Measurements from ENCODE around the gene CREB3. TPM values are rescaled to one million over a fixed set of nuclear protein-coding genes. Genes with fewer than 3 reads are reported as not detected.

The CREB3 gene
- total RNA-seq, 2 donors from 2014 or later: 23.9 to 40.3 TPM

DNA sequence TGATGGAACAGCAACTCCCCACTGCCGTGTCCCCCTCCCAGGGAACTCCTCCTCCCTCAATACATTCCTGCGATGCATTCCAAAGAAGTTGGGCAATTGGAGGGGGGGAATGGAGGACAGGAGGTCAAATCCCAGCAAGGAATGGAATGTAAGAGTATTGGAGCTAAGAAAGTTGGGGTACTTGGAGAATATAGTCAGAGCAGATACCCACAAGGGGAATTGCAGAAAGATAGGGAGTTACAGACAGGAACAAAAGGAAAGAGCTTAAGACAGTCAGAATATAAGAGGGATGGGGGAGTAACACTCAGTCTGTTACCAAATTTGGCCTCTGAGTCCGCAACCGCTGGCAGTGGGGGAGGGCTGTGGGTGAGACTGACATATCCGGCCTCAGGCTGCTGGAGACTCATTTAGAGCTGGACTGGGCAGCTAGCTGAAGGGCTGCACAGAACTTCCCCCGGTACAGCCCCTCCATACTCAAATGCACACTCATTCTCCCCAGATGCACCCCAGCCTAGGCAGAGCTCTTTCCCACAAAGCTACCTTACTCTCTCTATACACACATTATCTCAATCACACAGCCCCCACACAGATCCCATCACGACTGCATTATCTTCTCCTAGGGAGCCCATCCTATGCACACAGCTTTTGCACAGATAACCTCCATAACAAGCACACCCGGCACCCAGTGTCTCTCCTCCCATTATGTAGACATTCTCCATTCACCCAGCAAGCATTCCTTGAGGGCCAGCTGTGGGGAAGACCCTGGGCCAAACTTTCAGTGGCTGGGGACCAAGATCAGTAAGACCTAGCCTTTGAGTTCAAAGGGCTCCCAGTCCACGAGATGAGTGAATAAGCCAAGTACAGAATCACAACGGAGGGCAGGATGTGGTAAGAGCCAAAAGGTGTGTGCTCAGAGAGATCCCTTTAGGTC lies 4.2 kb upstream of the CREB3 start:
- Mint-ChIP-seq H3K27ac (no peak overlapping the region), H3K4me1 (peaks cover 13% of the 10 kb centered on the region), H3K9me3 (no peaks in the 10 kb centered on the region), H3K27me3 (no peaks in the 10 kb centered on the region), H3K36me3 (ENCODE audit: low read depth) (no peaks in the 10 kb centered on the region), H3K4me3 (no peak overlapping the region)
- peak; percentile 41 for ATAC-seq (replicated peaks)

DNA sequence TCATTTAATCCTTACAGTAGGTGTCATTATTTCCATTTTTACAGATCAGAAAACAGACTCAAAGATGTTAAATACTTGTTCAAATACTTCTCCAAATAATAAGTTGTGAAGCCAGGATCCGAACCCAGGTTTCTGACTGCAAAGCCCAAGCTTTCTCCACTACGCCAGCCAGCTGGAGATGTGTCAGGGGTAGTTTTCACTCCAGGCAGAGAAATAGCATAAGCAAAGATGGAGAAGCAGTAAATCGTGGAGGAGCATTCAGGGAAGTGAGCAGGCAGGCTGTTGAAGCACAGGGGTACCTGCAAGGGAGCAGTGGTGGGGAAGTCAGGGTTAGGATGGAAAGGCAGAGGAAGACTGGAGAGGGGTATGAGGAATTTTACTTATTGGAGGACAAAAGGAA lies 3.4 kb upstream of the CREB3 start:
- Mint-ChIP-seq H3K27me3 (no peaks in the 10 kb centered on the region), H3K27ac (no peak overlapping the region), H3K36me3 (ENCODE audit: low read depth) (peaks cover 4% of the 10 kb centered on the region), H3K4me3 (no peak overlapping the region), H3K4me1 (peaks cover 14% of the 10 kb centered on the region), H3K9me3 (no peaks in the 10 kb centered on the region)
- ATAC-seq (replicated peaks): no peak

DNA sequence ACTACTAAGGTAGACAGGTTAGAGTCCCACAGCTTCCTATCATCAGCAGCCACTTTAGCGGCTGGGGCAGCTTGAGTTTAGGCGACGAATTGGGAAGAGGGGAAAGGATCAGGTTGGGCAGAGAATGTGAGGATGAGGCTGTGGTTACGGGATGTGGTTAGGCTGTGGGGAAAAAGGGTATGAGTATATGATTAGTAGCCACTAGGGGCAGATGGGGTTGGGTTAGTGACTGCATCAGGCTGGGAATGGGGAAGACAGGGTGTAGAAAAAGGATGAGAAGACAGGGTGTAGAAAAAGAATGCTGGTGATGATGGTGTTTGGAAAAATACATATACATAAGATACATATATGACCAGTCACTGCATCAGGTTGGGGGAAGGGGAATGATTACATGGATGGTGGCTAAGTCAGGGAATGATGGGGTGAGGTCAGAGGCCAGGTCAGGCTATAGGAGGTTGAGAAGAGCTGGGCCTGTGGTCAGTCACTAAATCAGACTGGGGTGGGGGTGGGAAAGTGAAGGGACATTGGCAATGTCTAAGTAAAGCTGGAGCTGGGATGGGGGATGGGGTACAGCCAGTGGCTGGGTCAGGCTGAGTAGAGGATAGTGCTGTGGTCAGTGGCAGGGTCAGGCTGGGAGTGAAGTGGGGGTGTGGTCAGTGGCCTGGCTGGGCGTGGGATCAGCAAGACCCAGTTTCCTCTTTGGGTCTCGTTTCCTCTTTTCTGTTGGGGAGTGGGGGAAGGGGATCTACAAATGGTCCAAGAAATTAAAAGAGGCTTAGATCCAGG lies 2.6 kb upstream of the CREB3 start:
- Mint-ChIP-seq H3K27me3 (no peaks in the 10 kb centered on the region), H3K4me1 (peaks cover 13% of the 10 kb centered on the region), H3K9me3 (no peaks in the 10 kb centered on the region), H3K36me3 (ENCODE audit: low read depth) (peaks cover 11% of the 10 kb centered on the region), H3K4me3 (no peak overlapping the region), H3K27ac (no peak overlapping the region)
- ATAC-seq (replicated peaks): peak; percentile 5

DNA sequence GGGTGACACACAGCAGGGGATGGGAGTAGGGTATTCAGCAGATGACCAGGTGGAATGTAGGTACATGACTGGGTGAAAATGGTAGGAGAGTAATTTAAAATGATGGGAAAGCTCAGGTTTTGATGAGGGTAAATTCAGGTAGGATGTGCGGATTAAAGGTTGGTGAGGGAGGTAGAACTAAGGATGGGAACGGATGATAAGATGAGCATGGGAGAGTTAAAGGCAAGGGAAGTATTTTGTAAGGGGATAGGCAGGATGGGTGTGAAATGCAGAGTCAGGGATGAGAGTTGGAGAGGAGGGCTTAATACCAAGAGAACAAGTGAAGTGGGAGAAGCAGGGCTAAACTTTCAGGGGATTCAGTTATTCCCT lies 2.0 kb upstream of the CREB3 start:
- Mint-ChIP-seq H3K9me3 (no peaks in the 10 kb centered on the region), H3K36me3 (ENCODE audit: low read depth) (peaks cover 17% of the 10 kb centered on the region), H3K4me3 (no peak overlapping the region), H3K4me1 (peaks cover 13% of the 10 kb centered on the region), H3K27ac (no peak overlapping the region), H3K27me3 (no peaks in the 10 kb centered on the region)
- no peak for ATAC-seq (replicated peaks)

DNA sequence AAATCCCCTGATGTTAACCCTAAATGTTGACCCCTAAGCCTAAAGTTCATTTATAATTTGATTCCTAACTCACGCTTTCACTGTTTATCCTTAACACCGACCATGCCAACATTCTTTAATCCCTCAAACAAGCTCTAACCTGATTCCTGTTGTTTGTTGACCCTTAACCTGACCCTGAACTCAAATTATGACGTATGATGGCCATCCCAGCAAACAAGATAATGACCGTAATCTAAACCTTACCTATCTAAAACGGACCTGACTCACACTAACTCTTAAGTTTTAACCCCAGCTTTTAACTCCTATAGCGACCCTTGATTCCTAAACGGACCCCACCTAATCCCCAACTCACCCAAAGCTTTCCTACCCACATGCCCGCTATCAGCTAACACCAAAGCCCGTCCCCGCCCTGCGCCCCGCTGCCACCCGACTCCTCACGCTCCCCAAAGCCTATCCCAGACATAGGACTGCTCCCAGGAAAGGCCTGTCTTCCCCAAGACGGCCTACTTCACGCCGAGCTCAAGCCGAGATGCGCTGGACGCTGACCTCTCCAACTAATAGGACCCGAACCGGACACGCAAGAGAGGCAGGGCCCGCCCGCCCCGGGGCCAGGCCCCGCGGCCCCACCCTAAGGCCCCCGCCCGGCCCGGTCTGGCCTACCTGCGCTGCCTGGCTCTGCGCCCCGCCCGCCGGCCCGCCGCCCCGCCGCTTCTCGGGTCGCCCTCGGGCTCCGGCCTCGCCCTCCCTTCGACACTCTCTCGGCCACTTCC lies 866 bp upstream of the CREB3 start:
- ATAC-seq (replicated peaks): no peak
- peaks cover 9% of the 10 kb centered on the region for H3K4me1 Mint-ChIP-seq
- no peak overlapping the region for H3K27ac Mint-ChIP-seq
- peaks cover 28% of the 10 kb centered on the region for H3K36me3 Mint-ChIP-seq (ENCODE audit: low read depth)
- no peak overlapping the region for H3K4me3 Mint-ChIP-seq
- no peaks in the 10 kb centered on the region for H3K27me3 Mint-ChIP-seq
- H3K9me3 Mint-ChIP-seq: no peaks in the 10 kb centered on the region

DNA sequence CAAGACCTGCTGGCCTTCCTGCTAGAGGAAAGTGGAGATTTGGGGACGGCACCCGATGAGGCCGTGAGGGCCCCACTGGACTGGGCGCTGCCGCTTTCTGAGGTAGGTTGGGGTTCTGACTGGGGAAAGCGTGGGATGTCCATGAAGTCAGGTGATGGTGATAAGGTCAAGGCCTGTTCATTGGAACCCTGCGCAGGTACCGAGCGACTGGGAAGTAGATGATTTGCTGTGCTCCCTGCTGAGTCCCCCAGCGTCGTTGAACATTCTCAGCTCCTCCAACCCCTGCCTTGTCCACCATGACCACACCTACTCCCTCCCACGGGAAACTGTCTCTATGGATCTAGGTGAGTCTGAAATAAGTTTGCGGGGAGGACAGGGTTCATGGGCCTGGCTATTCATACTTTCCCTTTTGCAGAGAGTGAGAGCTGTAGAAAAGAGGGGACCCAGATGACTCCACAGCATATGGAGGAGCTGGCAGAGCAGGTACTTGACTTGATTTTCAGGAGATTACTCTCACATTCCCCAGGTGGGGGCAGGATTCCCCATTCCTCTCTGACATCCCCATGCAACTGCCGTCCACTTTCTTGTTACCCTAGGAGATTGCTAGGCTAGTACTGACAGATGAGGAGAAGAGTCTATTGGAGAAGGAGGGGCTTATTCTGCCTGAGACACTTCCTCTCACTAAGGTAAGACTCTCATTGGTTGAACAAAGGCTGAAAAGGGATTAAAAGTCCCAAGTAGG lies 505 bp downstream of the CREB3 start:
- Mint-ChIP-seq H3K4me1 (peaks cover 4% of the 10 kb centered on the region), H3K27ac (no peak overlapping the region), H3K9me3 (no peaks in the 10 kb centered on the region), H3K36me3 (ENCODE audit: low read depth) (peaks cover 42% of the 10 kb centered on the region), H3K4me3 (no peak overlapping the region), H3K27me3 (no peaks in the 10 kb centered on the region)
- ATAC-seq (replicated peaks): peak; percentile 31

DNA sequence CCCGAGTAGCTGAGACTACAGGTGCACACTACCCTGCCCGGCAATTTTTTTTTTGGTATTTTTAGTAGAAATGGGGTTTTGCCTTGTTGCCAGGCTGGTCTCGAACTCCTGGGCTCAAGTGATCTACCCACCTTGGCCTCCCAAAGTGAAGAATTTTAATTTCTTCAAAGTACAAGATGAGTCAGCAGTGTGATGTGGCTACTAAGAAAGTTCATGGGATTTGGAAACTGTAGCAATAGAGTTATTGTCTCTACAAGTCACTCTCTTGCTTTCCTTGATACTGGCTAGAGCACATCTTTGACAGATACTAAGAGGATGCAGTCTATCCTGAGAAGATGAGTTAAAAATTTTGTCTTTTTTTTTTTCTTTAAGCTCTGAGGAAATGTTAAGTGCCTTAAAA lies 1.6 kb downstream of the CREB3 start:
- Mint-ChIP-seq H3K27ac (no peak overlapping the region), H3K4me3 (no peak overlapping the region), H3K27me3 (no peaks in the 10 kb centered on the region), H3K36me3 (ENCODE audit: low read depth) (peaks cover 53% of the 10 kb centered on the region), H3K4me1 (peaks cover 4% of the 10 kb centered on the region), H3K9me3 (no peaks in the 10 kb centered on the region)
- no peak for ATAC-seq (replicated peaks)

DNA sequence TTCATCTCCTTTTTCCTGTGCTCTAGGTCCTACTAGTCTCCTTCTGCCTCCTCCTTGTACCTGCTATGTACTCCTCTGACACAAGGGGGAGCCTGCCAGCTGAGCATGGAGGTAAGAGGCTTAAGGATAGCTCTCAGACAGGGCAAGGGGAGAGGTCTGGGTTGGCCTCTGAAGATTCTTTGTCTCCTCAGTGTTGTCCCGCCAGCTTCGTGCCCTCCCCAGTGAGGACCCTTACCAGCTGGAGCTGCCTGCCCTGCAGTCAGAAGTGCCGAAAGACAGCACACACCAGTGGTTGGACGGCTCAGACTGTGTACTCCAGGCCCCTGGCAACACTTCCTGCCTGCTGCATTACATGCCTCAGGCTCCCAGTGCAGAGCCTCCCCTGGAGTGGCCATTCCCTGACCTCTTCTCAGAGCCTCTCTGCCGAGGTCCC lies 3.8 kb downstream of the CREB3 start:
- H3K27ac Mint-ChIP-seq: no peak overlapping the region

DNA sequence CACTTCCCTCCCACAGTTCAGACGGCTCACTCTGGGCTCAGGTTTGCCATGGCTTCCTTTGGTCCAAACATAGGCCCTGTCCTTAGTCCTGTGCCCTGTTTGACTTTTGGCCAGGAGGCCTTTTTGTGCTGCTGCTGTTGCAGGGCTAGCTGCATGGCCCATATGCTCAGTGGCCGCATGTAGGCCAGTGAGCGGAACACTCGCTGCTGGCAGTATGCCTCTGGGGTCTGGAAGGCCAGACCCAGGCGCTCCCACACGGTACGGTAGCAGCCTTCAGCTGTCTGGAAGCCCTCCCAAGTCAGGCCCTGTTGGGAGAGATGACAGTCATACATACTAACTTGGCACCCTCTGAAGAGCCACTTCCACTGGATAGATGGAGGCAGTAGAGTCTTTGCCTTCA lies 4.7 kb downstream of the CREB3 start:
- ATAC-seq (replicated peaks): no peak
- Mint-ChIP-seq H3K36me3 (ENCODE audit: low read depth) (peaks cover 80% of the 10 kb centered on the region), H3K4me3 (no peak overlapping the region), H3K9me3 (no peaks in the 10 kb centered on the region), H3K4me1 (peaks cover 10% of the 10 kb centered on the region), H3K27me3 (no peaks in the 10 kb centered on the region), H3K27ac (no peak overlapping the region)

More for the DNA sequence above, 3.8 kb downstream of the CREB3 start:
- H3K36me3 Mint-ChIP-seq (ENCODE audit: low read depth): peaks cover 71% of the 10 kb centered on the region
- ATAC-seq (replicated peaks): no peak
- H3K9me3 Mint-ChIP-seq: no peaks in the 10 kb centered on the region
- H3K27me3 Mint-ChIP-seq: no peaks in the 10 kb centered on the region
- H3K4me1 Mint-ChIP-seq: peaks cover 4% of the 10 kb centered on the region
- no peak overlapping the region for H3K4me3 Mint-ChIP-seq

DNA sequence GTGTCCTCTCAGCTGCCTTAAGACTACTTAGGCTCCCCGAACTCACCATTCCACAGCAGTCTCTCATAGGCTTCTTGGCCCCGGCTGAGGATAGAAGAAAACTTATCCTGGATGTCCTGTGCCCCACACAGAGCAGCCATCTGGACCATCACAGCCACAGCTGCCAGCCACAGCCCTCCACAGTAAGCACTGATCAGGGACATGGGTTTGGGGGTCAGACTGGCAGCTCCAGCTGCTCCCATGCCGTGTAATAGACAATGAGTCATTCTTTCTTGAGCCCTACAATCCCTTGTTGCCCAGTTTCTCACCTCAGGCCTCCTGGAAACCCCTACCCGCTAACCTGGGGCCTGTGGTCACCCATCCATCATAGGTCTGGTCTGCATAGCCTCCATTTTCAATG lies 5.7 kb downstream of the CREB3 start:
- ATAC-seq (replicated peaks): no peak
- Mint-ChIP-seq H3K36me3 (ENCODE audit: low read depth) (peaks cover 90% of the 10 kb centered on the region), H3K27me3 (no peaks in the 10 kb centered on the region), H3K4me3 (no peak overlapping the region), H3K4me1 (peaks cover 13% of the 10 kb centered on the region), H3K27ac (peak overlapping the region; percentile 62), H3K9me3 (no peaks in the 10 kb centered on the region)

DNA sequence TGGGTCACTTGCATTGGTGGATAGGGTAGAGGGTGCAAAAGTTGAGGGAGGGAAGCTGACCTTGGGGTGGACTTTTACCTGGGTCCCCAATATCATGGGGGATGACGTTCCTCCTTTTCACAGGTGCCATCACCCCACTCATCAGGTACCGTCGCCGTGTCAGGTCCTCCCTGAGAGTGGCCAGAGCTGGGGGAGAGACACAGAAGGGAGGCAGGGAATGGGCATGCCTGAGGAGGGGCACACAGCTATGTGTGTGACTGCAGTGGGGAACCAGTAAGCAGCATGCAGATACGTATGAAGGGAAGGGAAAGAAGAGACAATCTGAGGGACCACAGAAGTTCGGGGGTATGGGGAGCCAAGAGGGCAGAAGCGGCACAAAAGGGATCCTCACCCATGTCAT lies 6.5 kb downstream of the CREB3 start:
- Mint-ChIP-seq H3K4me3 (no peak overlapping the region), H3K9me3 (no peaks in the 10 kb centered on the region), H3K4me1 (peaks cover 20% of the 10 kb centered on the region), H3K27ac (peak overlapping the region; percentile 62), H3K36me3 (ENCODE audit: low read depth) (peaks cover 96% of the 10 kb centered on the region), H3K27me3 (no peaks in the 10 kb centered on the region)
- ATAC-seq (replicated peaks): no peak

DNA sequence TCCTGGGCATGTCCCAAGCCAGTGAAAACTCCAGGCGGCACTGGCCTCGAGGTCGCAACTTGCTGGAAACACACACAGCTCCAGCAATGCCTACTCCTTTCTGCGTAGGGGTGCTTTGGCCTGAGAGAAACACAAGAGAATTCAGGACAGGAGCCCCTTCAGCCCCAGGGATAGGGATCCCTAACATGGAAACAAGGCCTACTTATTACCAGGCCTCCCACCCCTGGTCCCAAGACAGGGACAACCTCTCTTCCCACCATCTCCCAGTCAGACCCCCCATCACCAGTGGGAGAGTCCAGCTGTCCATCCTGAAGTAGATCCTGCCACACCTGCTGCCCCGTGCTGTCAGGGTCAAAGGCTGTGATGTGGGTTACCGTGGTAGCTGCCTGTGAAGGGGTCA lies 7.8 kb downstream of the CREB3 start:
- Mint-ChIP-seq H3K9me3 (no peaks in the 10 kb centered on the region), H3K4me1 (peaks cover 16% of the 10 kb centered on the region), H3K4me3 (no peak overlapping the region), H3K27ac (peak overlapping the region; percentile 62), H3K27me3 (no peaks in the 10 kb centered on the region), H3K36me3 (ENCODE audit: low read depth) (peaks cover 94% of the 10 kb centered on the region)
- no peak for ATAC-seq (replicated peaks)

DNA sequence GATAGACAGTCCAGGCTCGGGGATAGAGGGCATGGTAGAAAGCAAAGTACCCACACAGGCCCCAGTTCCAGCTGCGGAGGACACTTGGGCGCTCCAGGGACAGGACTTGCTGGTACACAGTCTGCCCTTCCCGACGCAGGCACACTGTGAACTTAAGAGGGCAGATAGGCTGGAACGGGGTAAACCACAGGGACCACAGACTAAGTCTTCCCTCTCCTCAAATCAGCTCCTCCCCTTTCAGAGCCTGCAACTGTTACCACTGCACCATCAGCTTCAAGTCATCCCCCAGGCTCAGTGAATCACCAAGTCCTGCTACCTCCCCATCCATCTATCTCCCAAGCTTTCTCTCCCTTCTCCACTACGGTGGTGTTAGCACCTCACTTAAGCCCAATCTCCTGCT lies 9.3 kb downstream of the CREB3 start:
- Mint-ChIP-seq H3K9me3 (no peaks in the 10 kb centered on the region), H3K36me3 (ENCODE audit: low read depth) (peaks cover 91% of the 10 kb centered on the region), H3K27ac (peak overlapping the region; percentile 82), H3K27me3 (no peaks in the 10 kb centered on the region), H3K4me3 (no peak overlapping the region), H3K4me1 (peaks cover 28% of the 10 kb centered on the region)
- ATAC-seq (replicated peaks): peak; percentile 79

DNA sequence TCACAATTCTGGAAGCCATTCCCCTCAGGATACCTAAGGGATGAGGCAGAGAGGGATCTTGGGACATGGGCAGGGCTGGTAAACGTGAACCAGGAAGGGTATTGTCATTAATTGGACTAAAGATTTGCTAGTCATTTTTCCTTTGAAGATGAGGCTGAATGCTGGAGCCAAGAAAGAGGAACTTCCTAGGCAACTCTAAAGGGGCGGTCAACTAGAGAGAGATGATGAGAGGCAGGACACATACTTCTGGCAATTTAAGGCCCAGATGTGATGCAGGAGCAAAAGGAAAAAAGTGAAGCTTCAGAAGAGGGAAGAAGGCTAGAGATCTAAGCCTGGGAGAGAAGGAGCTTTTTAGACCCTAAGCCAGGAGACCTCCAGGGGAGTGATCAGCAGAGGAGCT lies 11.0 kb downstream of the CREB3 start:
- H3K4me3 Mint-ChIP-seq: no peak overlapping the region
- H3K4me1 Mint-ChIP-seq: peaks cover 41% of the 10 kb centered on the region
- H3K36me3 Mint-ChIP-seq (ENCODE audit: low read depth): peaks cover 83% of the 10 kb centered on the region
- no peak for ATAC-seq (replicated peaks)
- H3K9me3 Mint-ChIP-seq: no peaks in the 10 kb centered on the region
- H3K27ac Mint-ChIP-seq: peak overlapping the region; percentile 29
- H3K27me3 Mint-ChIP-seq: no peaks in the 10 kb centered on the region
